ENCODE measurements around the gene MEGF6.

MEGF6 gene

DNA sequence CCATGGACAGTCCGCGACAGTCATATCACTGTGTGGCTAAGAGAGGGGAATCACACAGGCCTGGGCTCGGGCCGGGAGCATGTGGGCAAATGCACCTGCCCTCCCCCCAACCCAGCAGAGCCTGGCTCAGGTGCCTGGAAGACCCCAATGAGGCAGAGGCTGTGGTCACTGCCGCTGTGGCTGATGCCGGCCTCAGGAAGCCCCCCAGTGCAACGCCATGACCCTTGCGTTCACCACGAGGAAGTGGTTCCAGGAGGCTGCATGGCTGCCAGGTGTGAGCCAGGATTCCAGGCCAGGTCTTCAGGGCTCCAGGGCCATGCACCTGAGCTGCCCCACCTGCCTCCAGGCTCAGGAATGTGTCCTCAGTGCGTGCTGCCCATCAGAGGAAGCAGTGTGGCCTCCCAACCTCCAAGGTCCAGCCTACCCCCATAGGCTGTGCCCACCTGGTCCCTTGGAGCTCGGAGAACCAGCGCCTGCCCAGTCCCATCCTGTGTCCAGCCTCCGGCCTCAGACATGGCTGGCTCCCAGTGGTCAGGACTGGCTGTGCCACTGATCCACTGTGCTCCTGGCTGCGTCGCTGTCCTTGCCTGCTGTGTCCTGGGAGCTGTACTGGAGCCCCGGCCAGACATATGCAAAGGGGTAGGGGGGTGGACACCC, 148.8 kb downstream of the MEGF6 start:
- ATAC-seq: no peak
- TF ChIP-seq ZC3H10 (CRISPR knock-in tag; IDR thresholded peaks at IDR 0.05): no peak

DNA sequence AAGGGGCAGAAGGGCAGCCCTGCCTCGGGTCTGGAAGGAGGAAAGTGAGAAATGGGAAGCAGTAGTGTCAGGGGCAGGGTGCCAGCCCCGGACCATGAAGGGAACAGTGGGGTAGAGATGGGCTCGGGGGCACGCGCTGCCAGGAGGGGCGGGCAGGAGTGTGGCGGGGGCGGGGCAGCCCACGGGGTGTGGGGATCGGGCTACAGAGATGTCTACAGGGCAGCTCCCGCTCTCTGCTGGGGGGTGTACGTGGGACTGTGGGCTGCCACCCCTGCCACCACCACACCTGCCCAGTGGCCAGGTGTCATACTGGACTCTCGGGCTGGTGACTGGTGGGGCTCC, 149.4 kb downstream of the MEGF6 start:
- TF ChIP-seq PATZ1 (CRISPR knock-in tag; IDR thresholded peaks at IDR 0.05; ENCODE audit: borderline replicate concordance): no peak
- ATAC-seq: no peak

DNA sequence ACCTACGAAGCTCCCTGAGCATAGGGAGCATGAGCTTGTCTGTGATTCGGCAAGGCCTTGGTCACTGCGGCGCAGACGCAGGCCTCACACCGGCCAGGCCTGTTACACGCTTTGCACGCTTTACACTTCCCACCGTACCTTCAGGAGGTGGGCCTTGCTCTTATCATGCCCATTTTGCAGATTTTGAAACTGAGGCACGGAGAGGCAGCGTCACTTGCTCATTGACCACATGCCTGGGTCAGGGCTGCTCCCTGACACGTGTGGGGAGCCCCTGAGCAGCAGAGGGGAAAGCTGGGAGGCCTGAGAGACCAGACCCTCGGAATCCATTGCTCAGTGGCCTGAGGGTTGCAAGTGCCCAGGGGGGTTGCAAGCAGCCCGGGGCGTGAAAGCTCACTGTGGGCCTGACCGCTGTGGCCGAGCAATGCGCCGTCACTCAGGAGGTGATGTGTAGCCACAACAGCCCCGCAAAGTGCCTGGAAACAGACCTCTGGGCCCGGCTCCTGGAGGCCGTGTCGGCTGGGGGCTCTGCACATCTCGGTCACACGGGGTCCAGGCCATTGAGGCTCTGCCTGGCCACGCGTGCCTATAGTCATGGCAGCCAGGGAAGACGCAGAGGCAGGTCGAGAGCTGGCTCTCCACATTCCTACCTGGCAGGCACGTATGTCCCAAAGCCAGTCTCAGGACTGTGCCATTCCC, 149.9 kb downstream of the MEGF6 start:
- TF ChIP-seq PPARA (CRISPR knock-in tag; IDR thresholded peaks at IDR 0.05; ENCODE audit: borderline replicate concordance): no peak
- TF ChIP-seq, protein P1, sequence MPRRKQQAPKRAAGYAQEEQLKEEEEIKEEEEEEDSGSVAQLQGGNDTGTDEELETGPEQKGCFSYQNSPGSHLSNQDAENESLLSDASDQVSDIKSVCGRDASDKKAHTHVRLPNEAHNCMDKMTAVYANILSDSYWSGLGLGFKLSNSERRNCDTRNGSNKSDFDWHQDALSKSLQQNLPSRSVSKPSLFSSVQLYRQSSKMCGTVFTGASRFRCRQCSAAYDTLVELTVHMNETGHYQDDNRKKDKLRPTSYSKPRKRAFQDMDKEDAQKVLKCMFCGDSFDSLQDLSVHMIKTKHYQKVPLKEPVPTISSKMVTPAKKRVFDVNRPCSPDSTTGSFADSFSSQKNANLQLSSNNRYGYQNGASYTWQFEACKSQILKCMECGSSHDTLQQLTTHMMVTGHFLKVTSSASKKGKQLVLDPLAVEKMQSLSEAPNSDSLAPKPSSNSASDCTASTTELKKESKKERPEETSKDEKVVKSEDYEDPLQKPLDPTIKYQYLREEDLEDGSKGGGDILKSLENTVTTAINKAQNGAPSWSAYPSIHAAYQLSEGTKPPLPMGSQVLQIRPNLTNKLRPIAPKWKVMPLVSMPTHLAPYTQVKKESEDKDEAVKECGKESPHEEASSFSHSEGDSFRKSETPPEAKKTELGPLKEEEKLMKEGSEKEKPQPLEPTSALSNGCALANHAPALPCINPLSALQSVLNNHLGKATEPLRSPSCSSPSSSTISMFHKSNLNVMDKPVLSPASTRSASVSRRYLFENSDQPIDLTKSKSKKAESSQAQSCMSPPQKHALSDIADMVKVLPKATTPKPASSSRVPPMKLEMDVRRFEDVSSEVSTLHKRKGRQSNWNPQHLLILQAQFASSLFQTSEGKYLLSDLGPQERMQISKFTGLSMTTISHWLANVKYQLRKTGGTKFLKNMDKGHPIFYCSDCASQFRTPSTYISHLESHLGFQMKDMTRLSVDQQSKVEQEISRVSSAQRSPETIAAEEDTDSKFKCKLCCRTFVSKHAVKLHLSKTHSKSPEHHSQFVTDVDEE (CRISPR knock-in tag; IDR thresholded peaks at IDR 0.05): no peak
- TF ChIP-seq ZNF8 (CRISPR knock-in tag; IDR thresholded peaks at IDR 0.05): no peak
- no peak for TF ChIP-seq GLIS3 (CRISPR knock-in tag; IDR thresholded peaks at IDR 0.05)
- no peak for TF ChIP-seq ZNF565 (CRISPR knock-in tag; conservative IDR thresholded peaks at IDR 0.05; ENCODE audit: low read depth)
- TF ChIP-seq, protein P2, sequence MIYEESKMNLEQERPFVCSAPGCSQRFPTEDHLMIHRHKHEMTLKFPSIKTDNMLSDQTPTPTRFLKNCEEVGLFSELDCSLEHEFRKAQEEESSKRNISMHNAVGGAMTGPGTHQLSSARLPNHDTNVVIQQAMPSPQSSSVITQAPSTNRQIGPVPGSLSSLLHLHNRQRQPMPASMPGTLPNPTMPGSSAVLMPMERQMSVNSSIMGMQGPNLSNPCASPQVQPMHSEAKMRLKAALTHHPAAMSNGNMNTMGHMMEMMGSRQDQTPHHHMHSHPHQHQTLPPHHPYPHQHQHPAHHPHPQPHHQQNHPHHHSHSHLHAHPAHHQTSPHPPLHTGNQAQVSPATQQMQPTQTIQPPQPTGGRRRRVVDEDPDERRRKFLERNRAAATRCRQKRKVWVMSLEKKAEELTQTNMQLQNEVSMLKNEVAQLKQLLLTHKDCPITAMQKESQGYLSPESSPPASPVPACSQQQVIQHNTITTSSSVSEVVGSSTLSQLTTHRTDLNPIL (CRISPR knock-in tag; IDR thresholded peaks at IDR 0.05; ENCODE audit: low read depth): no peak
- TF ChIP-seq OSR1 (CRISPR knock-in tag; IDR thresholded peaks at IDR 0.05): no peak
- TF ChIP-seq TCF4 (CRISPR knock-in tag; IDR thresholded peaks at IDR 0.05; ENCODE audit: borderline replicate concordance): no peak
- TF ChIP-seq TOX (CRISPR knock-in tag; IDR thresholded peaks at IDR 0.05; ENCODE audit: borderline replicate concordance): no peak
- TF ChIP-seq ESRRG (CRISPR knock-in tag; IDR thresholded peaks at IDR 0.05): no peak
- TF ChIP-seq, protein P3, sequence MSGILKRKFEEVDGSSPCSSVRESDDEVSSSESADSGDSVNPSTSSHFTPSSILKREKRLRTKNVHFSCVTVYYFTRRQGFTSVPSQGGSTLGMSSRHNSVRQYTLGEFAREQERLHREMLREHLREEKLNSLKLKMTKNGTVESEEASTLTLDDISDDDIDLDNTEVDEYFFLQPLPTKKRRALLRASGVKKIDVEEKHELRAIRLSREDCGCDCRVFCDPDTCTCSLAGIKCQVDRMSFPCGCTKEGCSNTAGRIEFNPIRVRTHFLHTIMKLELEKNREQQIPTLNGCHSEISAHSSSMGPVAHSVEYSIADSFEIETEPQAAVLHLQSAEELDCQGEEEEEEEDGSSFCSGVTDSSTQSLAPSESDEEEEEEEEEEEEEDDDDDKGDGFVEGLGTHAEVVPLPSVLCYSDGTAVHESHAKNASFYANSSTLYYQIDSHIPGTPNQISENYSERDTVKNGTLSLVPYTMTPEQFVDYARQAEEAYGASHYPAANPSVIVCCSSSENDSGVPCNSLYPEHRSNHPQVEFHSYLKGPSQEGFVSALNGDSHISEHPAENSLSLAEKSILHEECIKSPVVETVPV (CRISPR knock-in tag; IDR thresholded peaks at IDR 0.05): no peak
- no peak for TF ChIP-seq ZFP30 (CRISPR knock-in tag; IDR thresholded peaks at IDR 0.05)
- no peak for TF ChIP-seq RARB (CRISPR knock-in tag; IDR thresholded peaks at IDR 0.05)
- no peak for ATAC-seq

GRCh38 chr1:3460672-3461131, 150.6 kb downstream of the MEGF6 start:
- no peak for ATAC-seq
- TF ChIP-seq, protein P3 (CRISPR knock-in tag; IDR thresholded peaks at IDR 0.05): no peak
- TF ChIP-seq PPARA (CRISPR knock-in tag; IDR thresholded peaks at IDR 0.05; ENCODE audit: borderline replicate concordance) (no peak), ZFP30 (CRISPR knock-in tag; IDR thresholded peaks at IDR 0.05) (no peak), ZNF8 (CRISPR knock-in tag; IDR thresholded peaks at IDR 0.05) (no peak), ZNF565 (CRISPR knock-in tag; conservative IDR thresholded peaks at IDR 0.05; ENCODE audit: low read depth) (no peak), GLIS3 (CRISPR knock-in tag; IDR thresholded peaks at IDR 0.05) (no peak), ISL1 (CRISPR knock-in tag; IDR thresholded peaks at IDR 0.05) (no peak), ESRRG (CRISPR knock-in tag; IDR thresholded peaks at IDR 0.05) (no peak), SNAI2 (CRISPR knock-in tag; IDR thresholded peaks at IDR 0.05) (no peak), ARNTL (CRISPR knock-in tag; IDR thresholded peaks at IDR 0.05; ENCODE audit: borderline replicate concordance, low read depth) (no peak), PATZ1 (CRISPR knock-in tag; IDR thresholded peaks at IDR 0.05; ENCODE audit: borderline replicate concordance) (no peak), CSDC2 (CRISPR knock-in tag; IDR thresholded peaks at IDR 0.05) (no peak), BACH2 (CRISPR knock-in tag; IDR thresholded peaks at IDR 0.05; ENCODE audit: borderline replicate concordance) (no peak)
- TF ChIP-seq, protein P2 (CRISPR knock-in tag; IDR thresholded peaks at IDR 0.05; ENCODE audit: low read depth): no peak

Measured in SK-N-SH treated with all-trans-retinoic acid at 6 μM for 48 hours (cell line).